ENCODE measurements around the gene IFI6.
A peak's percentile ranks its signal among the peaks of the same experiment; 100 is the strongest.

The IFI6 gene

GRCh38 chr1:27617420-27617819 is 54.6 kb downstream of the IFI6 start:
- H3K27me3 Mint-ChIP-seq (ENCODE audit: low read depth, poor library complexity): peaks cover 6% of the 10 kb centered on the region
- H3K36me3 Mint-ChIP-seq (ENCODE audit: low read depth): no peaks in the 10 kb centered on the region
- no peak overlapping the region for H3K4me3 Mint-ChIP-seq
- TF ChIP-seq CTCF (IDR thresholded peaks at IDR 0.05): no peak
- no peaks in the 10 kb centered on the region for H3K9me3 Mint-ChIP-seq
- peaks cover 45% of the 10 kb centered on the region for H3K4me1 Mint-ChIP-seq
- peak overlapping the region; percentile 73 for H3K27ac Mint-ChIP-seq
- no peak for DNase-seq

GRCh38 chr1:27616441-27616840 is 55.6 kb downstream of the IFI6 start:
- Mint-ChIP-seq H3K4me3 (peak overlapping the region; percentile 18), H3K27me3 (ENCODE audit: low read depth, poor library complexity) (peaks cover 10% of the 10 kb centered on the region), H3K36me3 (ENCODE audit: low read depth) (no peaks in the 10 kb centered on the region), H3K9me3 (no peaks in the 10 kb centered on the region), H3K27ac (no peak overlapping the region), H3K4me1 (peaks cover 50% of the 10 kb centered on the region)
- no peak for TF ChIP-seq CTCF (IDR thresholded peaks at IDR 0.05)
- no peak for DNase-seq
